ENCODE data around the gene SHTN1.

- no peak for TF ChIP-seq LEF1 (IDR thresholded peaks at IDR 0.05; ENCODE audit: borderline replicate concordance)
- no peak for TF ChIP-seq TARDBP (IDR thresholded peaks at IDR 0.05)
- TF ChIP-seq SUZ12 (IDR thresholded peaks at IDR 0.05): no peak
- no peak for TF ChIP-seq NFRKB (IDR thresholded peaks at IDR 0.05)
- no peak for TF ChIP-seq SP1 (IDR thresholded peaks at IDR 0.05)
- no peak for TF ChIP-seq FOXM1 (IDR thresholded peaks at IDR 0.05; ENCODE audit: borderline replicate concordance)
- no peak for TF ChIP-seq PKNOX1 (IDR thresholded peaks at IDR 0.05)
- TF ChIP-seq ELF4 (IDR thresholded peaks at IDR 0.05): no peak
- no peak for TF ChIP-seq ARNT (IDR thresholded peaks at IDR 0.05)
Measured at GRCh38 chr10:116868722-116869121, 136.3 kb downstream of the SHTN1 start.
